HUES6 (cell line): ENCODE measurements around the gene CCP110.

ENCODE experiments used
- H3K27ac ChIP-seq: 2 replicates; pipeline ENCODE4 v1.7.0; 2013; ENCODE audit warnings: low read depth, mild to moderate bottlenecking, low read length, inconsistent platforms
- H3K27me3 ChIP-seq: 2 replicates; pipeline ENCODE4 v1.6.1; 2013; ENCODE audit warnings: low read length; ENCODE audit not compliant: control insufficient read depth, insufficient read depth
- H3K36me3 ChIP-seq: 2 replicates; pipeline ENCODE4 v1.6.1; 2013; ENCODE audit warnings: low read length; ENCODE audit not compliant: control insufficient read depth, insufficient read depth
- H3K4me1 ChIP-seq: 2 replicates; pipeline ENCODE4 v1.6.1; 2013; ENCODE audit warnings: low read length; ENCODE audit not compliant: control insufficient read depth, insufficient read depth
- H3K4me3 ChIP-seq: 2 replicates; pipeline ENCODE4 v1.5.1; 2013; ENCODE audit warnings: low read depth, low read length
- H3K9ac ChIP-seq: one replicate; pipeline ENCODE4 v1.6.1; 2013; ENCODE audit warnings: mild to moderate bottlenecking, low read length
- H3K9me3 ChIP-seq: 2 replicates; pipeline ENCODE4 v1.6.1; 2013; ENCODE audit warnings: low read depth, low read length; ENCODE audit not compliant: control insufficient read depth, insufficient read depth

Gene CCP110, protein sequence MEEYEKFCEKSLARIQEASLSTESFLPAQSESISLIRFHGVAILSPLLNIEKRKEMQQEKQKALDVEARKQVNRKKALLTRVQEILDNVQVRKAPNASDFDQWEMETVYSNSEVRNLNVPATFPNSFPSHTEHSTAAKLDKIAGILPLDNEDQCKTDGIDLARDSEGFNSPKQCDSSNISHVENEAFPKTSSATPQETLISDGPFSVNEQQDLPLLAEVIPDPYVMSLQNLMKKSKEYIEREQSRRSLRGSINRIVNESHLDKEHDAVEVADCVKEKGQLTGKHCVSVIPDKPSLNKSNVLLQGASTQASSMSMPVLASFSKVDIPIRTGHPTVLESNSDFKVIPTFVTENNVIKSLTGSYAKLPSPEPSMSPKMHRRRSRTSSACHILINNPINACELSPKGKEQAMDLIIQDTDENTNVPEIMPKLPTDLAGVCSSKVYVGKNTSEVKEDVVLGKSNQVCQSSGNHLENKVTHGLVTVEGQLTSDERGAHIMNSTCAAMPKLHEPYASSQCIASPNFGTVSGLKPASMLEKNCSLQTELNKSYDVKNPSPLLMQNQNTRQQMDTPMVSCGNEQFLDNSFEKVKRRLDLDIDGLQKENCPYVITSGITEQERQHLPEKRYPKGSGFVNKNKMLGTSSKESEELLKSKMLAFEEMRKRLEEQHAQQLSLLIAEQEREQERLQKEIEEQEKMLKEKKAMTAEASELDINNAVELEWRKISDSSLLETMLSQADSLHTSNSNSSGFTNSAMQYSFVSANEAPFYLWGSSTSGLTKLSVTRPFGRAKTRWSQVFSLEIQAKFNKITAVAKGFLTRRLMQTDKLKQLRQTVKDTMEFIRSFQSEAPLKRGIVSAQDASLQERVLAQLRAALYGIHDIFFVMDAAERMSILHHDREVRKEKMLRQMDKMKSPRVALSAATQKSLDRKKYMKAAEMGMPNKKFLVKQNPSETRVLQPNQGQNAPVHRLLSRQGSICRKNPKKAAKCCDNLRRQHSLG

DNA sequence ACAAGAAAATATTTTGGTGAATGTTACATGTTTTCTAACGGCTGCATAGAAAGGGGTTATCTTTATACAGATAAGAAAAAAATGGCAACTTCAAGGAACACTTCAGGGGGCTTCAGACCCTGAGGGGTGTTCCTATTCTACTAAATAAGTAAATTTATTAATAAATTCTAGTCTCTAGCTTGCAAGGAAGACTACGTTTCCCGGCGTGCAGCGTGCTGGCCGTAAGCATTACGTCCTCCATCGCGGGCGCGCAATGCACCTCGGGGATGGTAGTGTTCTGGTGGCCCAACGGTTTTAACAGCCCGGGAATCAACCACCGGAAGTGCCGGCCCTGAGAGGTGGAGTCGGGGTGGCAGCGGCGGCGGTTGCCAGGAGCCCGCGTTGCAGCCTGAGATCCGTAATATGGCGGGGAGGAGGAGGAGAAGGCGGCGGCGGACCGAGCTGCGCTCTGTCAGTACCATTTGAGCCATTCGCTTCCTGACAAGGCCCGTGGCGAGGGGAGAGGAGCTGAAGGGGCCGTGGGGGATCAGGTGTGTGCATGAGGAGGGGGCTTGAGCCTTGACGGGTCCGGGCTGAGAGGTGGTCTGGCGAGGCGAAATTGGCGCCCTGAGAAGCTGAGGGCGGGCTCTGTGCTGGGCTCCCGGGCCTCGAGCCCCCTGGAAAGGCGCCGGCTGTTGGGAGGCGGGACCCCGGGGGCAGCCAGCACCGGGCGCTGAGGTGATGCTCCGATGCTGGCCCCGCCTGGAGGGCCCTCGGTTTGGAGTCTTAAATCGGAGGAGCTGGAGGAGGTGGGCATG is at the start of gene CCP110:
Gene CCP110 (plus strand): TSS at position 384 of the 797 bp plus-strand sequence. CDS start 3,940 bp downstream, outside the sequence.
- Histone ChIP-seq H3K27me3 (no peaks in the 10 kb centered on the region), H3K27ac (no peak within 1 kb of the TSS; the same call in 1 of the 2 replicates), H3K4me3 (peak within 1 kb of the TSS; percentile 95), H3K4me1 (peaks cover 26% of the 10 kb centered on the region), H3K36me3 (peaks cover 8% of the 10 kb centered on the region), H3K9ac (peak within 1 kb of the TSS; percentile 73), H3K9me3 (no peaks in the 10 kb centered on the region)

DNA sequence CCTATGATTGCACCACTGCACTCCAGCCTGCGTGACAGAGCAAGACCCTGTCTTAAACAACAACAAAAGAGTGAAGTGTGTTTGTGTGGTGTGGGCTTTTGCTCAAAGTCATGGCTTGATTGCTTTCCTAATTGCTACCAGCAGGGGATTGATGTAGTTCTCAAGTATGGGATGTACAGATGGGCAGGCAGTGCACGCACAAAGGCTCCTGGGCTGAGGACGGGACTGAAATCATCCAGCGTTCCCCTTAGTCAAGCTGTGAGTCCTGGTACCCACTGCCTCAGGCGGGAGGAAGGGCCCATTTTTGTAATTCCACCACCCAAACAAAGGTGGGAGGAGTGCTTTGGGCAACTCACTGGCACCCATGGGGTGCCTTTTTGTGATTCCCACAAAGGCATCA is 49.1 kb upstream of the CCP110 start:
- Histone ChIP-seq H3K4me3 (no peak overlapping the region), H3K9ac (no peak overlapping the region), H3K4me1 (peaks cover 5% of the 10 kb centered on the region; the same call in 1 of the 2 replicates), H3K36me3 (no peaks in the 10 kb centered on the region), H3K27me3 (no peaks in the 10 kb centered on the region), H3K27ac (no peak overlapping the region), H3K9me3 (no peaks in the 10 kb centered on the region)

DNA sequence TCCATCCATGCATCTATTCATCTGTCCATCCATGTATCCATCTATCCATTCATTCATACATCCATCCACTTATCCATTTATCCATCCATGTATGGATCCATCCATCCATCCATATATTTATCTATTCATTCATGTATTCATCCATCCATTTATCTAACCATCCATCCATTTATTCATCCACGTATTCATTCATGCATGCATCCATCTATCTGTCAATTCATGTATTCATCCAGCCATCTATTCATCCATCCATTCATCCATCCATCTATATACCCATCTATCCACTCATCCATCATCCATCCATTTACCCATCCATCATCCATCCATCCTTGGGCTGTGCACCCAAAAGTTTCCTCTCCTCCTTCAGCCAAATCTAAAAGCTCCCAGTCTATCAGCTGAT is 45.2 kb upstream of the CCP110 start:
- Histone ChIP-seq H3K9me3 (no peaks in the 10 kb centered on the region), H3K9ac (no peak overlapping the region), H3K27ac (no peak overlapping the region), H3K4me1 (peaks cover 5% of the 10 kb centered on the region; the same call in 1 of the 2 replicates), H3K27me3 (no peaks in the 10 kb centered on the region), H3K36me3 (no peaks in the 10 kb centered on the region), H3K4me3 (no peak overlapping the region)

DNA sequence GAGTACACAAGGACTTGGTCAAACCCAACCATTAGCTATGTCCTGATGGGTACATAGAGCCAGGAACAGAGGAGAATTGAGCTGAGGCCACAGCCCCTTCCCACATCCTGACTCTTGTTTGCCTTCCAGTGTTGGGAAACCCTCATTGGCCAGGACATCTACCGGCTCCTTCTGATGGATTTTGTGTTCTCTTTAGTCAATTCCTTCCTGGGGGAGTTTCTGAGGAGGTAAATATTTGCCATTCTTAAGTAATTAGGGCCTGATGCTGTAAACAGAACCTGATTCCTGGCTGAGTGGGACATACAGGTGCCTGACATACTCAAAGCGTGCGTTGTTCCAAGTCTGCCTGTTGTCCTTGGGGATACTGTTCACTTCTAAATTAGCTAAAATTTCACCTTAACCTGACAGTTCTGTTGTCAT is 44.4 kb upstream of the CCP110 start:
- Histone ChIP-seq H3K4me3 (no peak overlapping the region), H3K27me3 (no peaks in the 10 kb centered on the region), H3K4me1 (peaks cover 5% of the 10 kb centered on the region; the same call in 1 of the 2 replicates), H3K27ac (no peak overlapping the region), H3K36me3 (no peaks in the 10 kb centered on the region), H3K9ac (no peak overlapping the region), H3K9me3 (no peaks in the 10 kb centered on the region)

DNA sequence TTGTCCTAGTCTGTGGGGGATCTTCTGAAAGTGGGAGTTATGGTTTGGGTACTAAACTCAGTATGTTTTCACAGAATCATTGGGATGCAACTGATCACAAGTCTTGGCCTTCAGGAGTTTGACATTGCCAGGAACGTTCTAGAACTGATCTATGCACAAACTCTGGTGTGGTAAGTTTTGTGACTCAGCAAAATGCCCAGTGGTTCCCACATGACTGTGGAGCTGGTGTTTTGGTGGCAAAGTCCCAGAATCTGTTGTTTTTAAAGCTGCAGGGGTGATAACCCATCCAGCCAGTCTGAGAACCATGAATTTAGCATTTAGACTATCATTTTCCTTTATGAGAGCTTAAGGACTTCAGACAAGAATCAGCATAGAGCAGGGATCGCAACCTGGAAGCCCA is 42.4 kb upstream of the CCP110 start:
- peaks cover 5% of the 10 kb centered on the region; the same call in 1 of the 2 replicates for H3K4me1 ChIP-seq
- H3K9me3 ChIP-seq, result peaks cover 6% of the 10 kb centered on the region; the same call in 1 of the 2 replicates
- H3K36me3 ChIP-seq, result no peaks in the 10 kb centered on the region
- no peak overlapping the region for H3K4me3 ChIP-seq
- H3K27ac ChIP-seq, result no peak overlapping the region
- H3K27me3 ChIP-seq, result no peaks in the 10 kb centered on the region
- no peak overlapping the region for H3K9ac ChIP-seq

DNA sequence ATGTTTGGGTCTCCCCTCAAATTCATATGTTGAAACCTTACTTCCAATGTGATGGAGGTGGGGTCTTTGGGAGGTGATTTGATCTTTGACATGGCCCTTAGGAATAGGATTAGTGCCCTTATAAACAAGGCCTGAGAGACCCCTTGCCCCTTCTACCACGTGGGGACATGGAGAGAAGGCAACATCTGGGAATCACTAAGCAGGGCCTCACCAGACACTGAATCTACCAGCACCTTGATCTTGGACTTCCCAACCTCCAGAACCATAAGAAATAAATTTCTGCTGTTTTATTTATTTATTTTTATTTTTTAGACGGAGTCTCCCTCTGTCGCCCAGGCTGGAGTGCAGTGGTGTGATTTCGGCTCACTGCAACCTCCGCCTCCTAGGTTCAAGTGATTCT is 42.0 kb upstream of the CCP110 start:
- H3K36me3 ChIP-seq, result no peaks in the 10 kb centered on the region
- H3K27me3 ChIP-seq, result no peaks in the 10 kb centered on the region
- H3K9me3 ChIP-seq, result peaks cover 6% of the 10 kb centered on the region; the same call in 1 of the 2 replicates
- H3K9ac ChIP-seq, result no peak overlapping the region
- no peak overlapping the region for H3K4me3 ChIP-seq
- no peak overlapping the region for H3K27ac ChIP-seq
- peaks cover 5% of the 10 kb centered on the region; the same call in 1 of the 2 replicates for H3K4me1 ChIP-seq

DNA sequence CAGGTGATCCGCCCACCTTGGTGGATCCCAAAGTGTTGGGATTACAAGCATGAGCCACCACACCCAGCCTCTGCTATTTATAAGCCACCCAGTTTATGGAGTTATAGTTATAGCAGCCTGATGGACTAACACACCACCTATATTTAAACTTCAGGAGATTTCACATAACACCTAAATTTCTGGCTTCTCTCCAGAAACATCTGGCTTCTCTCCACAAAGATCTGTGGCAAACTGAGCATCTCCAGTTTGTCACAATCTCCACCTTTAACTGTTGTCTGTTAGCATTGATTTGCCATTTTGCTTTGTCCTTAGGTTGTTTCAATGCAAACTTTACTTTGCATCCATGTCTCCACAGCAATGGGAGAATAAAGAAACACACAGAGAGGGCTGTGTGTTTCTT is 41.5 kb upstream of the CCP110 start:
- no peak overlapping the region for H3K27ac ChIP-seq
- no peaks in the 10 kb centered on the region for H3K36me3 ChIP-seq
- peaks cover 6% of the 10 kb centered on the region; the same call in 1 of the 2 replicates for H3K9me3 ChIP-seq
- no peak overlapping the region for H3K9ac ChIP-seq
- H3K4me3 ChIP-seq, result no peak overlapping the region
- H3K27me3 ChIP-seq, result no peaks in the 10 kb centered on the region
- peaks cover 5% of the 10 kb centered on the region; the same call in 1 of the 2 replicates for H3K4me1 ChIP-seq

DNA sequence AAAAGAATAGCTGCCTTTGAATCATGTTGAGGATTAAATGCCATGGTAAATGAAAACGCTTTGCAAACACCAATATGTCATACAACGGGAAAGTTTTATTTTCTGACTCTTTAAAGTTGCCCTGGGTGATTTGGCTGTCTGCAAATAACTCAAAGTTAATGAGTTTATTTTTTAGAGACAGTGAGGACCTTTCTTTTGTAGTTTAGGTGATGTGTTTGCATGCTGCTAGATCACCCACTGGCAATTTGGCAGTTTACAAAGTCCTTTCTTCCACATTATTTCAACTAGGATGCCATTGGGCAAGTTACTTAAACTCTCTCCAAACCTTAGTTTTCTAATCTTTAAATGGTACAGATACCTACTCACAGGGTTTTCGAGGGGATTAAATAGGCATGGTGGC is 39.6 kb upstream of the CCP110 start:
- H3K4me3 ChIP-seq, result no peak overlapping the region
- H3K4me1 ChIP-seq, result peaks cover 19% of the 10 kb centered on the region
- no peaks in the 10 kb centered on the region for H3K27me3 ChIP-seq
- H3K27ac ChIP-seq, result no peak overlapping the region
- H3K9ac ChIP-seq, result no peak overlapping the region
- no peaks in the 10 kb centered on the region for H3K36me3 ChIP-seq
- H3K9me3 ChIP-seq, result peaks cover 6% of the 10 kb centered on the region; the same call in 1 of the 2 replicates

DNA sequence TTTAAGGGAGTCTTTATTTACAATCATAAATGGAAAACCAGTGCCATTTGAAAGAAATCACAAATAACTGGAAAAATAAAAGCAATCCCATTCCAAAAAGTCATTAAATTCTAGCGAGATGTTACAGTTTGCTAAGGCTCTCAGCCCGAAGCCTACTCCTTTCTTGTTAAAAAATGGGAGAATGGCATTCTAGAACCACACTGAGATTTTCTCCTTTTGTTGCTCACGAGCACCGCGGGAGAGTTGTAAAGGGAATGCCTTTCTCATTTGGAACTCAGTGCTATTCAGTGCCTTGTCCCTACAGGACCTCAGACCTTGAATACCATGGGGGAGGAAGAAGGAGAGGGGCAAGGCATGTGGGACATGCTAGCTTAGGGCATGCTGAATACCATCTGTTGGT is 38.1 kb upstream of the CCP110 start:
- Histone ChIP-seq H3K4me1 (peaks cover 15% of the 10 kb centered on the region), H3K36me3 (no peaks in the 10 kb centered on the region), H3K9ac (no peak overlapping the region), H3K27ac (no peak overlapping the region), H3K4me3 (no peak overlapping the region), H3K27me3 (no peaks in the 10 kb centered on the region), H3K9me3 (peaks cover 6% of the 10 kb centered on the region; the same call in 1 of the 2 replicates)

DNA sequence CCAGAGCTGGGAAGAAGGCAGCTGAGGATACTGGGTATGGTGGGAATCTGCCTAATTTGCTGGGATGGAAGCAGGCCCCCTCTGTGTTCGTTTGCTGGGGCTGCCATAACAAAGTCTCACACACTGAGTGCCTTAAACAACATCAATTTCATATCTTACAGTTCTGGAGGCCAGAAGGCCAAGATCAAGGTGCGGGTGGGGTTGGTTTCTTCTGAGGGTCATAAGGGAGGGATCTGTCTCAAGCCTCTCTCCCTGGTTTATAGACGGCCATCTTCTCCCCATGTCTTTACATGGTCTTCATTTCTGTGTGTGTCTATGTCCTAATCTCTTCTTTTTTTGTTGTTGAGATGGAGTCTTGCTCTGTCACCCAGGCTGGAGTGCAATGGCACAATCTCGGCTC is 37.7 kb upstream of the CCP110 start:
- Histone ChIP-seq H3K36me3 (no peaks in the 10 kb centered on the region), H3K27ac (no peak overlapping the region), H3K4me1 (peaks cover 15% of the 10 kb centered on the region), H3K27me3 (no peaks in the 10 kb centered on the region), H3K9ac (no peak overlapping the region), H3K4me3 (no peak overlapping the region), H3K9me3 (peaks cover 6% of the 10 kb centered on the region; the same call in 1 of the 2 replicates)
